IPS DF 6.9 (cell line): ENCODE measurements around the gene DNAJC15.

Experiments
- DNase-seq: peaks from one replicate; pipeline ENCODE4 v3.0.0-alpha.2; 2013; ENCODE audit warnings: low read depth, low spot score
- H3K27ac ChIP-seq: one replicate; pipeline ENCODE4 v1.5.1; 2013; ENCODE audit warnings: low read length, control low read depth
- H3K27me3 ChIP-seq: 2 replicates; pipeline ENCODE4 v1.6.1; 2013; ENCODE audit warnings: mild to moderate bottlenecking, low read length; ENCODE audit not compliant: control insufficient read depth, insufficient read depth
- H3K36me3 ChIP-seq: 2 replicates; pipeline ENCODE4 v1.6.1; 2013; ENCODE audit warnings: low read length; ENCODE audit not compliant: control insufficient read depth, insufficient read depth
- H3K4me1 ChIP-seq: 2 replicates; pipeline ENCODE4 v1.6.1; 2013; ENCODE audit warnings: low read length; ENCODE audit not compliant: control insufficient read depth, insufficient read depth
- H3K4me3 ChIP-seq: 2 replicates; pipeline ENCODE4 v1.5.1; 2013; ENCODE audit warnings: mild to moderate bottlenecking, low read length
- H3K9me3 ChIP-seq: 2 replicates; pipeline ENCODE4 v1.6.1; 2013; ENCODE audit warnings: low read length, inconsistent platforms; ENCODE audit not compliant: control insufficient read depth, insufficient read depth
- WGBS: extraction: QIAGEN DNeasy Blood & Tissue Kit; methylation state at CpG from one replicate; pipeline ENCODE4 v1.1.7; 2013; ENCODE audit warnings: mixed read lengths, missing lambda C conversion rate; ENCODE audit not compliant: insufficient read length, insufficient coverage; 5-methylcytosine and 5-hydroxymethylcytosine counted together

The DNAJC15 gene

DNA sequence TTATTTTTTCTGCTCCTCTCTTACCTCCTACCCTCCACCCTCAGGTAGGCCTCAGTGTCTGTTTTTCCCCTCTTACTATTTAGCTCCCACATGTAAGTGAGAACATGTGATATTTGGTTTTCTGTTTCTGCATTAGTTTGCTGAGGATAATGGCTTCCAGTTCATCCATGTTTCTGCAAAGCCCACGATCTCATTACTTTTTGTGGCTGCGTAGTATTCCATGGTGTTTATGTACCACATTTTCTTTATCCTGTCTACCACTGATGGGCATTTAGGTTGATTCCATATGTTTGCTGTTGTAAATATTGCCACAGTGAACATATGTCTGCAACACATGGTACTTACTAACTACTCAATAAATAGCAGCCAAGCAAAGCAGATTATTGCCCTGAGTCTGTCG is 56.8 kb downstream of the DNAJC15 start:
- WGBS = no CpG with 5 or more reads among the region's 3 CpGs
- H3K4me3 ChIP-seq = no peak overlapping the region
- no peak overlapping the region for H3K27ac ChIP-seq
- H3K4me1 ChIP-seq = no peaks in the 10 kb centered on the region; the same call in 1 of the 2 replicates
- DNase-seq = no peak
- no peaks in the 10 kb centered on the region for H3K36me3 ChIP-seq
- no peaks in the 10 kb centered on the region for H3K27me3 ChIP-seq
- no peaks in the 10 kb centered on the region for H3K9me3 ChIP-seq

- WGBS = no CpG with 5 or more reads among the region's 2 CpGs
- Histone ChIP-seq H3K4me1 (no peaks in the 10 kb centered on the region; the same call in 1 of the 2 replicates), H3K9me3 (no peaks in the 10 kb centered on the region)
These were observed 58.5 kb downstream of the DNAJC15 start for GRCh38 chr13:43081866-43082265.

GRCh38 chr13:43083750-43084149 is 60.4 kb downstream of the DNAJC15 start:
- Histone ChIP-seq H3K36me3 (no peaks in the 10 kb centered on the region), H3K27me3 (no peaks in the 10 kb centered on the region), H3K9me3 (no peaks in the 10 kb centered on the region), H3K27ac (no peak overlapping the region), H3K4me3 (no peak overlapping the region), H3K4me1 (no peaks in the 10 kb centered on the region)
- DNase-seq = no peak

More at GRCh38 chr13:43081866-43082265, 58.5 kb downstream of the DNAJC15 start:
- Histone ChIP-seq H3K27ac (no peak overlapping the region), H3K27me3 (no peaks in the 10 kb centered on the region), H3K36me3 (no peaks in the 10 kb centered on the region), H3K4me3 (no peak overlapping the region)
- DNase-seq = no peak

DNA sequence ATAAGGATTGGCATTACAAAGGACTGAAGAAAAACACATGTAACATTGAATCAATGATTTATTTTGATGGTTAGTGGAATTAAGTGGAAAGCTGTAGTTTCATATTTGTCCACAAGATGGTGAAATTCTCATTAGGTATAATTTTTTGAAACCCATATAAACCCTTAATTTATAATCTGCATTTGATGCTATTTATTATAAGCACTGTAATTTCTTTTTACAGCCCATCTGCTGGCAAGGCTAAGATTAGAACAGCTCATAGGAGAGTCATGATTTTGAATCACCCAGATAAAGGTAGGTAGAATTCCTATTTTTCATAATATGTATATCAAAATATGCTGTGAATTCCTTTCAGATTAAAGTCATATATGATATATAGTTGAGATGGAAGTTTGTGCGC is 62.2 kb downstream of the DNAJC15 start:
- Histone ChIP-seq H3K36me3 (no peaks in the 10 kb centered on the region), H3K4me1 (no peaks in the 10 kb centered on the region), H3K27me3 (no peaks in the 10 kb centered on the region), H3K4me3 (no peak overlapping the region), H3K27ac (no peak overlapping the region), H3K9me3 (no peaks in the 10 kb centered on the region)
- no CpG with 5 or more reads among the region's 1 CpG for WGBS
- no peak for DNase-seq

GRCh38 chr13:43086181-43086580 is 62.8 kb downstream of the DNAJC15 start:
- Histone ChIP-seq H3K27me3 (no peaks in the 10 kb centered on the region), H3K36me3 (no peaks in the 10 kb centered on the region), H3K9me3 (no peaks in the 10 kb centered on the region), H3K4me1 (no peaks in the 10 kb centered on the region), H3K4me3 (no peak overlapping the region), H3K27ac (no peak overlapping the region)
- no peak for DNase-seq

DNA sequence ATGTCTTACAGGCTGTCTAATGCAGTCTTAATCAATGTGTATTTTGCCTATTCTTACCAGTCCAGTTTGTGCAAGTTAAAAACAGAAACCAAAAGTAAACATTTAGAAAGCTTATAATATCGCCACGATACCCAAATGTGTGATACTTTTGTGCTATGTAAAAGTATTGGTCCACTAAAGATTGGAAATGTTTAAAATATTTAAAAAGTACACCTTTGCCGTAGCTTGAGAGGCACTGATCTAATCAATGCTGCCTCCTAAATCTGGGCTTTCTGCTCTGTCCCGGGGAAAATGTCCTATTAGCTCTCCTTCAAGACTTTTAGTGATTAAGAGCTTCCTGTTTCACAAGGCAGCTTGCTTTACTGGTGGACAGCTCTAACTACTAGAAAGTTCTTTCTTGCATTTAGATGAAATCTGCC is 64.7 kb downstream of the DNAJC15 start:
- no CpG with 5 or more reads among the region's 4 CpGs for WGBS
- no peaks in the 10 kb centered on the region for H3K9me3 ChIP-seq
- no peak for DNase-seq
- no peak overlapping the region for H3K4me3 ChIP-seq
- H3K27me3 ChIP-seq = no peaks in the 10 kb centered on the region
- no peaks in the 10 kb centered on the region for H3K4me1 ChIP-seq
- H3K27ac ChIP-seq = no peak overlapping the region
- H3K36me3 ChIP-seq = no peaks in the 10 kb centered on the region

- DNase-seq = no peak
- Histone ChIP-seq H3K27me3 (no peaks in the 10 kb centered on the region), H3K4me3 (no peak overlapping the region), H3K4me1 (no peaks in the 10 kb centered on the region), H3K9me3 (no peaks in the 10 kb centered on the region), H3K27ac (no peak overlapping the region), H3K36me3 (no peaks in the 10 kb centered on the region)
- no CpG with 5 or more reads among the region's 1 CpG for WGBS
These were observed 66.6 kb downstream of the DNAJC15 start for GRCh38 chr13:43089912-43090498.

DNA sequence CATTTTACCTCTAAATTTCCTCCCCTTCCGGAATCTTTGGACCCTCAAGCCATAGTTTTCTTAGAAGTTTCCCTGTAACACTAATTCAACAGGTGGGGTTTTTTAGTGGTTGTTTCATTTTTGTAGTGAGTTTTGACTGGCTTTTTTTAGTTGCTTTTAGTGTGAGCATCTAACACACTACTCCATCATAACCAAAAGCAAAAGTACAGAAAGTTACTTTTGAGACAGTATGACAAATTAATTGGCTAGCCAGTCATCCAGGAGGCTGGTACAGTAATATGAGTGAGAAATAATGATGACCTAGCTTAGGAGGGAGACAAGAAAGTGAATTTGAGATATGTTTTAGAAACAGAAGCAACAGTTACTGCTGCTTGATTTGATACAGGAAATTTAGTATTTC is 71.5 kb downstream of the DNAJC15 start:
- no peaks in the 10 kb centered on the region for H3K36me3 ChIP-seq
- no peaks in the 10 kb centered on the region for H3K4me1 ChIP-seq
- H3K27me3 ChIP-seq = no peaks in the 10 kb centered on the region
- H3K4me3 ChIP-seq = no peak overlapping the region
- WGBS = no CpG with 5 or more reads among the region's 1 CpG
- no peak for DNase-seq
- no peak overlapping the region for H3K27ac ChIP-seq
- no peaks in the 10 kb centered on the region for H3K9me3 ChIP-seq

DNA sequence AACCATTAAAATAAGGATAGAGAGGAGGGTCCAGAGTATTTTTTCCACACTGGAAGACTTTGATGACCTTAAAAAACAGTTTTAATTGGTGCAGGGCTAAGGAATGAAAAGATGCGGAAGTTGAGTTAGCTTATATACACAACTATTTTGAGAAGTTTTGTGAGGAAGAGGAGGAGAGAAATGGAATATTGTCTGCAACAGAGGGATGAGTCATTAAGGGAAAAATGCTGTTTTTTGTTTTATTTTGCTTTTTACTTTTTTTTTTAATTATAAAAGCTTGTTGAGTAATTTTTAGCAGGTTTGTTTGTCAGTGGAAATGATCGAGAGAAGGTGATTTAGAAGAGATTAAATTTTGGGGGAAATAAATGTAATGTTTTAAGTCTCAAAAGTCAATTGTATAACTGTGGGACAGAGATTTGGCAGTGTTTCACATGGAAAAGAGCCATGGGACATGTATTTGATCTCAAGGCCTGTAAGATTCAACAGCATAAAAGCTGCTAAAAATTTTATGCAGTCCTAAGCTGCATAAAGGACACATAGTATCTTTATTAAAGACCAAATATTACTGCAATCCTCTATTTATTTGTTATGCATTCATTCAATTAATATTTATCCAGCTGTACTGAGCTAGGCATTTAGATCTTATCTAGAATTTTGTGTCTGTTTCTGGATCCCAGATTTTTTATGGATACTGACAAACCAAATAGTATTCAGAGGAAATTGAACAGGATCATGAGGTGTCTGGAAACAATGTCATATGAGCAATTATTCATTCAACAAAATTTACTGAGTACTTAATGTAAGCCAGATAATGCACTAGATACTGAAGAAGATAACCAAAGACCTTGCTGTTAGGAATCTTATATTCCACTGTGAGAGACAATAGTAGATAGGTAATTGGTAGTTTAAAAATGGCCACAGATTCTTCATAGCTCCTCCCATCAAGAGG is 72.7 kb downstream of the DNAJC15 start:
- 100% methylated on average over 2 of the region's 2 CpGs for WGBS
- no peak for DNase-seq
- Histone ChIP-seq H3K27me3 (no peaks in the 10 kb centered on the region), H3K36me3 (no peaks in the 10 kb centered on the region), H3K27ac (no peak overlapping the region), H3K9me3 (no peaks in the 10 kb centered on the region), H3K4me3 (no peak overlapping the region), H3K4me1 (no peaks in the 10 kb centered on the region)

GRCh38 chr13:43100667-43101066 is 77.3 kb downstream of the DNAJC15 start:
- WGBS = no CpG with 5 or more reads among the region's 2 CpGs
- Histone ChIP-seq H3K4me1 (no peaks in the 10 kb centered on the region), H3K9me3 (no peaks in the 10 kb centered on the region), H3K27me3 (no peaks in the 10 kb centered on the region), H3K36me3 (no peaks in the 10 kb centered on the region), H3K4me3 (no peak overlapping the region), H3K27ac (no peak overlapping the region)
- DNase-seq = no peak

- no CpG with 5 or more reads among the region's 4 CpGs for WGBS
- Histone ChIP-seq H3K4me1 (no peaks in the 10 kb centered on the region), H3K9me3 (no peaks in the 10 kb centered on the region)
These were observed 78.9 kb downstream of the DNAJC15 start for GRCh38 chr13:43102304-43102703.

More at GRCh38 chr13:43102304-43102703, 78.9 kb downstream of the DNAJC15 start:
- H3K4me3 ChIP-seq = no peak overlapping the region
- H3K27me3 ChIP-seq = no peaks in the 10 kb centered on the region
- no peaks in the 10 kb centered on the region for H3K36me3 ChIP-seq
- H3K27ac ChIP-seq = no peak overlapping the region
- DNase-seq = no peak
